Neural cell (in vitro differentiated cells): ENCODE measurements around the gene DGKB. TPM values are rescaled to one million over a fixed set of nuclear protein-coding genes. Genes with fewer than 3 reads are reported as not detected.
A peak's percentile ranks its signal among the peaks of the same experiment; 100 is the strongest.
"Not testable (repeated sequence)": the region's sequence is repeated elsewhere in the genome, so short reads cannot be mapped to it uniquely, and the experiment has no call there.

Experiments
- H2AFZ ChIP-seq: fragments of 200-600, 300-800 bp; sonication (generic), shearing (Covaris generic); 2 replicates; pipeline ENCODE4 v1.6.0; 2014; ENCODE audit warnings: low read depth, mild to moderate bottlenecking, antibody characterized with exemption, low read length, moderate library complexity
- H3F3A ChIP-seq: fragments of 200-600 bp; shearing (Covaris generic); 2 replicates; pipeline ENCODE4 v1.6.1; 2016; ENCODE audit warnings: mild to moderate bottlenecking, moderate library complexity, mixed read lengths, antibody characterized with exemption, low read length; ENCODE audit not compliant: insufficient read depth, poor library complexity, severe bottlenecking
- H3K27ac ChIP-seq: fragments of 200-600, 300-800 bp; sonication (generic), shearing (Covaris generic); 2 replicates; pipeline ENCODE4 v1.5.1; 2014; ENCODE audit warnings: mild to moderate bottlenecking, low read length, moderate library complexity
- H3K27me3 ChIP-seq: fragments of 300-800, 200-600 bp; sonication (generic), shearing (Covaris generic); 2 replicates; pipeline ENCODE4 v1.6.0; 2014; ENCODE audit warnings: mild to moderate bottlenecking, low read depth, low read length, moderate library complexity; ENCODE audit not compliant: insufficient read depth
- H3K36me3 ChIP-seq: fragments of 300-800, 200-600 bp; sonication (generic), shearing (Covaris generic); 2 replicates; pipeline ENCODE4 v1.5.1; 2014; ENCODE audit warnings: mild to moderate bottlenecking, antibody characterized with exemption, low read length, moderate library complexity; ENCODE audit not compliant: insufficient read depth
- H3K4me2 ChIP-seq: fragments of 300-800, 200-600 bp; sonication (generic), shearing (Covaris generic); 2 replicates; pipeline ENCODE4 v1.6.0; 2014; ENCODE audit warnings: mild to moderate bottlenecking, low read length
- H3K4me3 ChIP-seq: fragments of 300-800, 200-600 bp; sonication (generic), shearing (Covaris generic); 2 replicates; pipeline ENCODE4 v1.5.1; 2014; ENCODE audit warnings: mild to moderate bottlenecking, low read length, moderate library complexity
- H3K79me2 ChIP-seq: fragments of 200-600 bp; shearing (Covaris generic); replicated peaks from 2 replicates; pipeline ENCODE4 v1.6.0; 2014; ENCODE audit warnings: mild to moderate bottlenecking, low read length, moderate library complexity; ENCODE audit not compliant: insufficient read depth
- H3K9ac ChIP-seq: fragments of 300-800, 200-600 bp; sonication (generic), shearing (Covaris generic); 2 replicates; pipeline ENCODE4 v1.6.1; 2016; ENCODE audit warnings: mild to moderate bottlenecking, low read length, mixed read lengths
- H3K9me2 ChIP-seq: fragments of 200-600 bp; shearing (Covaris generic); 2 replicates; pipeline ENCODE4 v1.6.1; 2016; ENCODE audit warnings: mild to moderate bottlenecking, low read length, mixed read lengths; ENCODE audit not compliant: insufficient read depth
- H3K9me3 ChIP-seq: fragments of 200-600, 300-800 bp; sonication (generic), shearing (Covaris generic); 2 replicates; pipeline ENCODE4 v1.6.1; 2016; ENCODE audit warnings: mild to moderate bottlenecking, mixed run types, low read length, moderate library complexity, mixed read lengths
- H4K20me1 ChIP-seq: fragments of 200-600 bp; shearing (Covaris generic); 2 replicates; pipeline ENCODE4 v1.6.1; 2016; ENCODE audit warnings: mild to moderate bottlenecking, mixed run types; ENCODE audit not compliant: insufficient read depth
- EP300 ChIP-seq: fragments of 450-650 bp; conservative IDR thresholded peaks from 2 replicates; pipeline ENCODE4 v1.6.1; 2014; ENCODE audit warnings: antibody characterized with exemption, mild to moderate bottlenecking, moderate library complexity; ENCODE audit not compliant: poor library complexity, severe bottlenecking
- EZH2 ChIP-seq: fragments of 200-600, 300-800 bp; shearing (Covaris generic), sonication (generic); IDR thresholded peaks from 2 replicates; pipeline ENCODE4 v1.6.1; 2014; ENCODE audit warnings: antibody characterized with exemption, low read length, borderline replicate concordance, mild to moderate bottlenecking; ENCODE audit not compliant: insufficient read depth, poor library complexity, severe bottlenecking
- POLR2AphosphoS5 ChIP-seq: IDR thresholded peaks from 2 replicates; pipeline ENCODE4 v1.6.1; 2012
- RAD21 ChIP-seq: fragments of 450-650 bp; conservative IDR thresholded peaks from 2 replicates; pipeline ENCODE4 v1.6.1; 2014; ENCODE audit warnings: antibody characterized with exemption, mild to moderate bottlenecking, moderate library complexity
- SMC3 ChIP-seq: fragments of 450-650 bp; conservative IDR thresholded peaks from 2 replicates; pipeline ENCODE4 v1.6.1; 2014; ENCODE audit warnings: antibody characterized with exemption, mild to moderate bottlenecking, moderate library complexity; ENCODE audit not compliant: poor library complexity
- TAF1 ChIP-seq: IDR thresholded peaks from 2 replicates; pipeline ENCODE4 v1.6.1; 2012; ENCODE audit warnings: low read depth
- polyA plus RNA-seq: library from polyadenylated mRNA; depleted of rRNA; stranded (reverse); fragments of >200 nt; gene quantifications from 2 replicates; pipeline ENCODE4 v1.2.3, GENCODE V29; 2014
- TF ChIP-seq, protein P1 (sequence below): fragments of 450-650 bp; IDR thresholded peaks from 2 replicates; pipeline ENCODE4 v1.5.1; 2014; ENCODE audit warnings: antibody characterized with exemption, mild to moderate bottlenecking, moderate library complexity; ENCODE audit not compliant: poor library complexity, severe bottlenecking

DGKB gene
- polyA plus RNA-seq, 1 donor from 2014 or later: 0.20 TPM

- no peaks in the 10 kb centered on the region for H3K9me2 ChIP-seq
- H3K4me3 ChIP-seq: no peak overlapping the region
- no peak overlapping the region for H3K9ac ChIP-seq
- H4K20me1 ChIP-seq: no peaks in the 10 kb centered on the region
- H3K4me2 ChIP-seq: no peak overlapping the region
- no peaks in the 10 kb centered on the region for H3K9me3 ChIP-seq
- H3F3A ChIP-seq: no peaks in the 10 kb centered on the region
- H3K36me3 ChIP-seq: no peaks in the 10 kb centered on the region
- H3K27me3 ChIP-seq: no peaks in the 10 kb centered on the region
- H3K79me2 ChIP-seq: no peaks in the 10 kb centered on the region
- no peak overlapping the region for H3K27ac ChIP-seq
- no peak for TF ChIP-seq SMC3
- TF ChIP-seq TAF1: no peak
- no peak for TF ChIP-seq EP300
- TF ChIP-seq POLR2AphosphoS5: no peak
- no peak for TF ChIP-seq EZH2
- no peak overlapping the region for H2AFZ ChIP-seq
Observed at GRCh38 chr7:14478834-14479510, 423.6 kb downstream of the DGKB start.

DNA sequence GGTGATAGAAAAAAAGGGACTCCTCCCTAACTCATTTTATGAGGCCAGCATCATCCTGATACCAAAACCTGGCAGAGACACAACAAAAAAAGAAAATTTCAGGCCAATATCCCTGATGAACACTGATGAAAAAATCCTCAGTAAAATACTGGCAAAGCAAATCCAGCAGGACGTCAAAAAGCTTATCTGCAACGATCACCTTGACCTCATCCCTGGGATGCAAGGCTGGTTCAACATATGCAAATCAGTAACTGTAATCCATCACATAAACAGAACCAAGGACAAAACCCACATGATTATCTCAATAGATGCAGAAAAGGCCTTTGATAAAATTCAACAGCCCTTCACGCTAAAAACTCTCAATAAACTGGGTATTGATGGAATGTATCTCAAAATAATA lies 440.8 kb downstream of the DGKB start:
- not testable (repeated sequence) for H2AFZ ChIP-seq, H4K20me1 ChIP-seq, H3K9ac ChIP-seq, H3F3A ChIP-seq, H3K4me2 ChIP-seq, H3K79me2 ChIP-seq, H3K4me3 ChIP-seq, H3K27me3 ChIP-seq, H3K36me3 ChIP-seq, H3K9me2 ChIP-seq, H3K9me3 ChIP-seq, H3K27ac ChIP-seq

DNA sequence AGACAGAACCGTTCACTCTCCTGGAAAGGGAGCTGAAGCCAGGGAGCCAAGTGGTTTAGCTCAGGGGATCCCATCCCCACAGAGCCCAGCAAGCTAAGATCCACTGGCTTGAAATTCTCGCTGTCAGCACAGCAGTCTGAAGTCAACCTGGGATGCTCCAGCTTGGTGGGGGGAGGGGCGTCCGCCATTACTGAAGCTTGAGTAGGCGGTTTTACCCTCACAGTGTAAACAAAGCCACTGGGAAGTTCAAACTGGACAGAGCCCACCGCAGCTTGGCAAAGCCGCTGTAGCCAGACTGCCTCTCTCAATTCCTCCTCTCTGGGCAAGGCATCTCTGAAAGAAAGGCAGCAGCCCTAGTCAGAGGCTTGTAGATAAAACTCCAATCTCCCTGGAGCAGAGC lies 443.7 kb downstream of the DGKB start:
- not testable (repeated sequence) for H3K36me3 ChIP-seq, H3K79me2 ChIP-seq, H3K27ac ChIP-seq, H3K9me3 ChIP-seq, H3K4me3 ChIP-seq, H4K20me1 ChIP-seq, H3K27me3 ChIP-seq, H2AFZ ChIP-seq, H3K9me2 ChIP-seq, H3F3A ChIP-seq, H3K9ac ChIP-seq, H3K4me2 ChIP-seq

- Histone ChIP-seq H3K4me2 (no peak overlapping the region), H2AFZ (no peak overlapping the region)
Observed at GRCh38 chr7:14457568-14458453, 444.7 kb downstream of the DGKB start.

More at GRCh38 chr7:14457568-14458453, 444.7 kb downstream of the DGKB start:
- Histone ChIP-seq H3K79me2 (no peaks in the 10 kb centered on the region), H3F3A (no peaks in the 10 kb centered on the region), H3K27me3 (no peaks in the 10 kb centered on the region), H3K9me2 (no peaks in the 10 kb centered on the region), H4K20me1 (no peaks in the 10 kb centered on the region), H3K9me3 (no peaks in the 10 kb centered on the region), H3K4me3 (no peak overlapping the region), H3K36me3 (no peaks in the 10 kb centered on the region), H3K9ac (no peak overlapping the region), H3K27ac (no peak overlapping the region)
- TF ChIP-seq TAF1 (no peak), SMC3 (peak; percentile 90), RAD21 (peak; percentile 91)
- TF ChIP-seq, protein P1, sequence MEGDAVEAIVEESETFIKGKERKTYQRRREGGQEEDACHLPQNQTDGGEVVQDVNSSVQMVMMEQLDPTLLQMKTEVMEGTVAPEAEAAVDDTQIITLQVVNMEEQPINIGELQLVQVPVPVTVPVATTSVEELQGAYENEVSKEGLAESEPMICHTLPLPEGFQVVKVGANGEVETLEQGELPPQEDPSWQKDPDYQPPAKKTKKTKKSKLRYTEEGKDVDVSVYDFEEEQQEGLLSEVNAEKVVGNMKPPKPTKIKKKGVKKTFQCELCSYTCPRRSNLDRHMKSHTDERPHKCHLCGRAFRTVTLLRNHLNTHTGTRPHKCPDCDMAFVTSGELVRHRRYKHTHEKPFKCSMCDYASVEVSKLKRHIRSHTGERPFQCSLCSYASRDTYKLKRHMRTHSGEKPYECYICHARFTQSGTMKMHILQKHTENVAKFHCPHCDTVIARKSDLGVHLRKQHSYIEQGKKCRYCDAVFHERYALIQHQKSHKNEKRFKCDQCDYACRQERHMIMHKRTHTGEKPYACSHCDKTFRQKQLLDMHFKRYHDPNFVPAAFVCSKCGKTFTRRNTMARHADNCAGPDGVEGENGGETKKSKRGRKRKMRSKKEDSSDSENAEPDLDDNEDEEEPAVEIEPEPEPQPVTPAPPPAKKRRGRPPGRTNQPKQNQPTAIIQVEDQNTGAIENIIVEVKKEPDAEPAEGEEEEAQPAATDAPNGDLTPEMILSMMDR: peak; percentile 85
